Neural cell (in vitro differentiated cells): ENCODE data around the gene ZFYVE21. TPM values are rescaled to one million over a fixed set of nuclear protein-coding genes. Genes with fewer than 3 reads are reported as not detected.

Experiments
- H2AFZ ChIP-seq: fragments of 200-600, 300-800 bp; sonication (generic), shearing (Covaris generic); 2 replicates; pipeline ENCODE4 v1.6.0; 2014; ENCODE audit warnings: low read depth, mild to moderate bottlenecking, antibody characterized with exemption, low read length, moderate library complexity
- H3F3A ChIP-seq: fragments of 200-600 bp; shearing (Covaris generic); 2 replicates; pipeline ENCODE4 v1.6.1; 2016; ENCODE audit warnings: mild to moderate bottlenecking, moderate library complexity, mixed read lengths, antibody characterized with exemption, low read length; ENCODE audit not compliant: insufficient read depth, poor library complexity, severe bottlenecking
- H3K27ac ChIP-seq: fragments of 200-600, 300-800 bp; sonication (generic), shearing (Covaris generic); 2 replicates; pipeline ENCODE4 v1.5.1; 2014; ENCODE audit warnings: mild to moderate bottlenecking, low read length, moderate library complexity
- H3K27me3 ChIP-seq: fragments of 300-800, 200-600 bp; sonication (generic), shearing (Covaris generic); 2 replicates; pipeline ENCODE4 v1.6.0; 2014; ENCODE audit warnings: mild to moderate bottlenecking, low read depth, low read length, moderate library complexity; ENCODE audit not compliant: insufficient read depth
- H3K36me3 ChIP-seq: fragments of 300-800, 200-600 bp; sonication (generic), shearing (Covaris generic); 2 replicates; pipeline ENCODE4 v1.5.1; 2014; ENCODE audit warnings: mild to moderate bottlenecking, antibody characterized with exemption, low read length, moderate library complexity; ENCODE audit not compliant: insufficient read depth
- H3K4me2 ChIP-seq: fragments of 300-800, 200-600 bp; sonication (generic), shearing (Covaris generic); 2 replicates; pipeline ENCODE4 v1.6.0; 2014; ENCODE audit warnings: mild to moderate bottlenecking, low read length
- H3K4me3 ChIP-seq: fragments of 300-800, 200-600 bp; sonication (generic), shearing (Covaris generic); 2 replicates; pipeline ENCODE4 v1.5.1; 2014; ENCODE audit warnings: mild to moderate bottlenecking, low read length, moderate library complexity
- H3K79me2 ChIP-seq: fragments of 200-600 bp; shearing (Covaris generic); replicated peaks from 2 replicates; pipeline ENCODE4 v1.6.0; 2014; ENCODE audit warnings: mild to moderate bottlenecking, low read length, moderate library complexity; ENCODE audit not compliant: insufficient read depth
- H3K9ac ChIP-seq: fragments of 300-800, 200-600 bp; sonication (generic), shearing (Covaris generic); 2 replicates; pipeline ENCODE4 v1.6.1; 2016; ENCODE audit warnings: mild to moderate bottlenecking, low read length, mixed read lengths
- H3K9me2 ChIP-seq: fragments of 200-600 bp; shearing (Covaris generic); 2 replicates; pipeline ENCODE4 v1.6.1; 2016; ENCODE audit warnings: mild to moderate bottlenecking, low read length, mixed read lengths; ENCODE audit not compliant: insufficient read depth
- H3K9me3 ChIP-seq: fragments of 200-600, 300-800 bp; sonication (generic), shearing (Covaris generic); 2 replicates; pipeline ENCODE4 v1.6.1; 2016; ENCODE audit warnings: mild to moderate bottlenecking, mixed run types, low read length, moderate library complexity, mixed read lengths
- H4K20me1 ChIP-seq: fragments of 200-600 bp; shearing (Covaris generic); 2 replicates; pipeline ENCODE4 v1.6.1; 2016; ENCODE audit warnings: mild to moderate bottlenecking, mixed run types; ENCODE audit not compliant: insufficient read depth
- EP300 ChIP-seq: fragments of 450-650 bp; conservative IDR thresholded peaks from 2 replicates; pipeline ENCODE4 v1.6.1; 2014; ENCODE audit warnings: antibody characterized with exemption, mild to moderate bottlenecking, moderate library complexity; ENCODE audit not compliant: poor library complexity, severe bottlenecking
- EZH2 ChIP-seq: fragments of 200-600, 300-800 bp; shearing (Covaris generic), sonication (generic); IDR thresholded peaks from 2 replicates; pipeline ENCODE4 v1.6.1; 2014; ENCODE audit warnings: antibody characterized with exemption, low read length, borderline replicate concordance, mild to moderate bottlenecking; ENCODE audit not compliant: insufficient read depth, poor library complexity, severe bottlenecking
- MXI1 ChIP-seq: fragments of 450-650 bp; conservative IDR thresholded peaks from 2 replicates; pipeline ENCODE4 v1.6.1; 2014; ENCODE audit warnings: antibody characterized with exemption, mild to moderate bottlenecking; ENCODE audit not compliant: poor library complexity, severe bottlenecking
- POLR2AphosphoS5 ChIP-seq: IDR thresholded peaks from 2 replicates; pipeline ENCODE4 v1.6.1; 2012
- RAD21 ChIP-seq: fragments of 450-650 bp; conservative IDR thresholded peaks from 2 replicates; pipeline ENCODE4 v1.6.1; 2014; ENCODE audit warnings: antibody characterized with exemption, mild to moderate bottlenecking, moderate library complexity
- SMC3 ChIP-seq: fragments of 450-650 bp; conservative IDR thresholded peaks from 2 replicates; pipeline ENCODE4 v1.6.1; 2014; ENCODE audit warnings: antibody characterized with exemption, mild to moderate bottlenecking, moderate library complexity; ENCODE audit not compliant: poor library complexity
- TAF1 ChIP-seq: IDR thresholded peaks from 2 replicates; pipeline ENCODE4 v1.6.1; 2012; ENCODE audit warnings: low read depth
- polyA plus RNA-seq: library from polyadenylated mRNA; depleted of rRNA; stranded (reverse); fragments of >200 nt; gene quantifications from 2 replicates; pipeline ENCODE4 v1.2.3, GENCODE V29; 2014
- TF ChIP-seq, protein P1 (sequence below): fragments of 450-650 bp; IDR thresholded peaks from 2 replicates; pipeline ENCODE4 v1.5.1; 2014; ENCODE audit warnings: antibody characterized with exemption, mild to moderate bottlenecking, moderate library complexity; ENCODE audit not compliant: poor library complexity, severe bottlenecking
- TF ChIP-seq, protein P2 (sequence below): IDR thresholded peaks from 2 replicates; pipeline ENCODE4 v1.6.1; 2012; ENCODE audit warnings: borderline replicate concordance

The ZFYVE21 gene
- polyA plus RNA-seq, 1 donor from 2014 or later: 99.7 TPM

DNA sequence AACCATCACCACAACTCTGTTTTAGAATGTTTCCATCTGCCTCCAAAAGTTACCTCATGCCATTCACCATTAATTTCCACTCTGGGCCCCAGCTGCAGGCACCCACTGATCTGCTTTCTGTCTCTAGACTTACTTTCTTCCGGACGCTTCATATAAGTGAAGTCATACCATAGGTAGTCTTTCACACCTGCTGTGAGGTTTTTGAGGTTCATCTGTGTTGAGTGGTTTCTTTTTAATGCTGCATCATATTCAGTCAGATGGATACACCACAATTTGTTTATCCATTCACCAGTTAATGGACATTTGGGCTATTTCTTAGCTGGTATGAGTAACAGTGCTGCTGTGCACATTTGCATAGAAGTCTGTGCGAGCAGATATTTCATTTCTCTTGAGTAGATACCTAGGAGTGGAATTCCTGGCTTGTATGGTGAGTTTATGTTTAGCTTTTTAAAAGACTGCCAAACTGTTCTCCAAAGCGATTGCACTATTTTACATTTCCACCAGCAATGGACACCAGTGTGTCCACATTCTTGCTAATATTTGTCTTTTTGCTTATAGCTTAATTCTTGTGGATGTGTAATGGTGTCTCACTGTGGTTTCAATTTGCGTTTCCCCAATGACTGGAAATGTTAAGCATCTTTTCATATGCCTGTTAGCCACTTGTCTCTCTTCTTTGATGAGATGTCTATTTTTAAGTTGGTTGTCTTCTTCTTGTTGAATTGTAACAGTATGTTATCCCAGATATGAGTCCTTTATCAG lies 48.3 kb downstream of the ZFYVE21 start:
- TF ChIP-seq, protein P1, sequence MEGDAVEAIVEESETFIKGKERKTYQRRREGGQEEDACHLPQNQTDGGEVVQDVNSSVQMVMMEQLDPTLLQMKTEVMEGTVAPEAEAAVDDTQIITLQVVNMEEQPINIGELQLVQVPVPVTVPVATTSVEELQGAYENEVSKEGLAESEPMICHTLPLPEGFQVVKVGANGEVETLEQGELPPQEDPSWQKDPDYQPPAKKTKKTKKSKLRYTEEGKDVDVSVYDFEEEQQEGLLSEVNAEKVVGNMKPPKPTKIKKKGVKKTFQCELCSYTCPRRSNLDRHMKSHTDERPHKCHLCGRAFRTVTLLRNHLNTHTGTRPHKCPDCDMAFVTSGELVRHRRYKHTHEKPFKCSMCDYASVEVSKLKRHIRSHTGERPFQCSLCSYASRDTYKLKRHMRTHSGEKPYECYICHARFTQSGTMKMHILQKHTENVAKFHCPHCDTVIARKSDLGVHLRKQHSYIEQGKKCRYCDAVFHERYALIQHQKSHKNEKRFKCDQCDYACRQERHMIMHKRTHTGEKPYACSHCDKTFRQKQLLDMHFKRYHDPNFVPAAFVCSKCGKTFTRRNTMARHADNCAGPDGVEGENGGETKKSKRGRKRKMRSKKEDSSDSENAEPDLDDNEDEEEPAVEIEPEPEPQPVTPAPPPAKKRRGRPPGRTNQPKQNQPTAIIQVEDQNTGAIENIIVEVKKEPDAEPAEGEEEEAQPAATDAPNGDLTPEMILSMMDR: no peak
- TF ChIP-seq POLR2AphosphoS5 (no peak), TAF1 (no peak)
- Histone ChIP-seq H3K27ac (no peak overlapping the region), H3F3A (no peaks in the 10 kb centered on the region), H3K4me3 (no peak overlapping the region), H3K4me2 (no peak overlapping the region), H2AFZ (no peak overlapping the region), H3K9me2 (no peaks in the 10 kb centered on the region), H4K20me1 (no peaks in the 10 kb centered on the region), H3K79me2 (no peaks in the 10 kb centered on the region), H3K9ac (no peak overlapping the region), H3K9me3 (no peaks in the 10 kb centered on the region), H3K27me3 (no peaks in the 10 kb centered on the region), H3K36me3 (no peaks in the 10 kb centered on the region)

DNA sequence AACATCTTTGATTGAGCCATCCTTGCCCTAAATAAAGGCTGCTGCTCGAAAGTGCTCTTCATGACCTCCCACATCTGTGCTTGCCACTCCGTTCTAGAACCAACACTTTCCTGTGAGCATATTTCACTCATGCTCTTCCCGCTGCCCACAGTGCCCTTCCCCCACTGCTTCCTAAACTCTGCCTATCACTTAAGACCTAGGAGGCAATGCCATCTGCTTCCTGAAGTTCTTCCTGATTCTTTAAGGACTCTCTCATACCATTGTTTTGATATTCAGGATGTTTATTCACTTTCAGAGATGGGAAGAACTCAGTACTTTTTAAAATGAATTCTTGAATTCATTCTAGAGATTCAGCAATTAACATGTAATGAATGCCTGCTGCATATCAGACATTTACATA lies 49.9 kb downstream of the ZFYVE21 start:
- no peaks in the 10 kb centered on the region for H3K9me2 ChIP-seq
- no peaks in the 10 kb centered on the region for H3K36me3 ChIP-seq
- H4K20me1 ChIP-seq: no peaks in the 10 kb centered on the region
- H3K9ac ChIP-seq: no peak overlapping the region
- H3F3A ChIP-seq: no peaks in the 10 kb centered on the region
- TF ChIP-seq EP300 (no peak), RAD21 (no peak), TAF1 (no peak), EZH2 (no peak), SMC3 (no peak), POLR2AphosphoS5 (no peak), MXI1 (no peak)
- TF ChIP-seq, protein P1: no peak
- TF ChIP-seq, protein P2, sequence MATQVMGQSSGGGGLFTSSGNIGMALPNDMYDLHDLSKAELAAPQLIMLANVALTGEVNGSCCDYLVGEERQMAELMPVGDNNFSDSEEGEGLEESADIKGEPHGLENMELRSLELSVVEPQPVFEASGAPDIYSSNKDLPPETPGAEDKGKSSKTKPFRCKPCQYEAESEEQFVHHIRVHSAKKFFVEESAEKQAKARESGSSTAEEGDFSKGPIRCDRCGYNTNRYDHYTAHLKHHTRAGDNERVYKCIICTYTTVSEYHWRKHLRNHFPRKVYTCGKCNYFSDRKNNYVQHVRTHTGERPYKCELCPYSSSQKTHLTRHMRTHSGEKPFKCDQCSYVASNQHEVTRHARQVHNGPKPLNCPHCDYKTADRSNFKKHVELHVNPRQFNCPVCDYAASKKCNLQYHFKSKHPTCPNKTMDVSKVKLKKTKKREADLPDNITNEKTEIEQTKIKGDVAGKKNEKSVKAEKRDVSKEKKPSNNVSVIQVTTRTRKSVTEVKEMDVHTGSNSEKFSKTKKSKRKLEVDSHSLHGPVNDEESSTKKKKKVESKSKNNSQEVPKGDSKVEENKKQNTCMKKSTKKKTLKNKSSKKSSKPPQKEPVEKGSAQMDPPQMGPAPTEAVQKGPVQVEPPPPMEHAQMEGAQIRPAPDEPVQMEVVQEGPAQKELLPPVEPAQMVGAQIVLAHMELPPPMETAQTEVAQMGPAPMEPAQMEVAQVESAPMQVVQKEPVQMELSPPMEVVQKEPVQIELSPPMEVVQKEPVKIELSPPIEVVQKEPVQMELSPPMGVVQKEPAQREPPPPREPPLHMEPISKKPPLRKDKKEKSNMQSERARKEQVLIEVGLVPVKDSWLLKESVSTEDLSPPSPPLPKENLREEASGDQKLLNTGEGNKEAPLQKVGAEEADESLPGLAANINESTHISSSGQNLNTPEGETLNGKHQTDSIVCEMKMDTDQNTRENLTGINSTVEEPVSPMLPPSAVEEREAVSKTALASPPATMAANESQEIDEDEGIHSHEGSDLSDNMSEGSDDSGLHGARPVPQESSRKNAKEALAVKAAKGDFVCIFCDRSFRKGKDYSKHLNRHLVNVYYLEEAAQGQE: no peak
- H3K4me2 ChIP-seq: no peak overlapping the region
- H3K27ac ChIP-seq: no peak overlapping the region
- no peaks in the 10 kb centered on the region for H3K27me3 ChIP-seq
- no peak overlapping the region for H2AFZ ChIP-seq
- H3K79me2 ChIP-seq: no peaks in the 10 kb centered on the region
- H3K4me3 ChIP-seq: no peak overlapping the region
- no peaks in the 10 kb centered on the region for H3K9me3 ChIP-seq
